Progenitor cell of endocrine pancreas (in vitro differentiated cells): ENCODE data around the gene HS6ST1. TPM values are rescaled to one million over a fixed set of nuclear protein-coding genes. Genes with fewer than 3 reads are reported as not detected.

ENCODE experiments used
- DNase-seq: peaks from one replicate; pipeline ENCODE4 v3.0.0; 2021; ENCODE audit warnings: low spot score; ENCODE audit not compliant: unreplicated experiment
- H3K27ac Mint-ChIP-seq: 2 replicates; pipeline ENCODE4 v1.8.0; 2021; ENCODE audit warnings: mild to moderate bottlenecking, moderate library complexity, mixed read lengths
- H3K27me3 Mint-ChIP-seq: 2 replicates; pipeline ENCODE4 v1.8.0; 2021; ENCODE audit warnings: mixed read lengths
- H3K36me3 Mint-ChIP-seq: 2 replicates; pipeline ENCODE4 v1.8.0; 2022; ENCODE audit warnings: mixed read lengths; ENCODE audit not compliant: insufficient read depth
- H3K4me1 Mint-ChIP-seq: 2 replicates; pipeline ENCODE4 v1.8.0; 2021; ENCODE audit warnings: low read depth, mixed read lengths
- H3K4me3 Mint-ChIP-seq: 2 replicates; pipeline ENCODE4 v1.8.0; 2021; ENCODE audit warnings: low read depth, mild to moderate bottlenecking, moderate library complexity, mixed read lengths
- H3K9me3 Mint-ChIP-seq: 2 replicates; pipeline ENCODE4 v1.8.0; 2021; ENCODE audit warnings: low read depth, mixed read lengths
- CTCF ChIP-seq: fragments of 200-600 bp; sonication (generic); IDR thresholded peaks from one replicate; pipeline ENCODE4 v1.5.0; 2021; ENCODE audit warnings: antibody characterized with exemption, mild to moderate bottlenecking; ENCODE audit not compliant: unreplicated experiment
- total RNA-seq: library from RNA; stranded (reverse); gene quantifications from 2 replicates; pipeline ENCODE4 v1.2.1, GENCODE V29; 2021

Gene HS6ST1
- total RNA-seq, 1 donor from 2014 or later: 81.2 TPM

- no peak for TF ChIP-seq CTCF
- Mint-ChIP-seq H3K36me3 (peaks cover 4% of the 10 kb centered on the region), H3K27ac (no peak overlapping the region), H3K27me3 (no peaks in the 10 kb centered on the region), H3K9me3 (peaks cover 14% of the 10 kb centered on the region), H3K4me1 (no peaks in the 10 kb centered on the region), H3K4me3 (no peak overlapping the region)
- no peak for DNase-seq
These were observed 36.2 kb upstream of the HS6ST1 start for GRCh38 chr2:128354726-128355470.

- no peak for DNase-seq
- H3K27me3 Mint-ChIP-seq: no peaks in the 10 kb centered on the region
- H3K36me3 Mint-ChIP-seq: peaks cover 4% of the 10 kb centered on the region
- H3K9me3 Mint-ChIP-seq: peaks cover 14% of the 10 kb centered on the region
- H3K4me3 Mint-ChIP-seq: no peak overlapping the region
- H3K27ac Mint-ChIP-seq: no peak overlapping the region
- no peaks in the 10 kb centered on the region for H3K4me1 Mint-ChIP-seq
- TF ChIP-seq CTCF: no peak
These were observed 35.5 kb upstream of the HS6ST1 start for GRCh38 chr2:128354161-128354560.

- DNase-seq: no peak
- Mint-ChIP-seq H3K27ac (no peak overlapping the region), H3K27me3 (peaks cover 4% of the 10 kb centered on the region), H3K4me3 (no peak overlapping the region), H3K36me3 (peaks cover 4% of the 10 kb centered on the region), H3K9me3 (peaks cover 14% of the 10 kb centered on the region), H3K4me1 (no peaks in the 10 kb centered on the region)
- no peak for TF ChIP-seq CTCF
These were observed 32.1 kb upstream of the HS6ST1 start for GRCh38 chr2:128350736-128351135.

- DNase-seq: no peak
- Mint-ChIP-seq H3K4me3 (no peak overlapping the region), H3K27ac (no peak overlapping the region), H3K4me1 (no peaks in the 10 kb centered on the region), H3K36me3 (peaks cover 4% of the 10 kb centered on the region), H3K9me3 (peaks cover 14% of the 10 kb centered on the region), H3K27me3 (peaks cover 4% of the 10 kb centered on the region)
- no peak for TF ChIP-seq CTCF
These were observed 30.0 kb upstream of the HS6ST1 start for GRCh38 chr2:128348701-128349100.

- DNase-seq: no peak
- Mint-ChIP-seq H3K27ac (peak overlapping the region; percentile 78), H3K9me3 (peaks cover 14% of the 10 kb centered on the region), H3K4me3 (no peak overlapping the region), H3K36me3 (peaks cover 4% of the 10 kb centered on the region), H3K27me3 (peaks cover 4% of the 10 kb centered on the region), H3K4me1 (no peaks in the 10 kb centered on the region)
- no peak for TF ChIP-seq CTCF
These were observed 29.3 kb upstream of the HS6ST1 start for GRCh38 chr2:128347701-128348539.
